GM10248 (cell line): ENCODE data around the gene LHFPL6.
A peak's percentile ranks its signal among the peaks of the same experiment; 100 is the strongest.

Experiments
- CTCF ChIA-PET: fragments of 300-600 bp; sonication (Branson Sonifier 250); formaldehyde crosslinking; extraction: SDS; loops from one replicate; lab custom pipeline; 2021; ENCODE audit warnings: antibody characterized with exemption; lab: Yijun Ruan, JAX
- POLR2A ChIA-PET: fragments of 350-650 bp; sonication (Branson Sonifier 250); formaldehyde crosslinking; extraction: SDS; loops from one replicate; lab custom pipeline; 2020; ENCODE audit warnings: antibody characterized with exemption; lab: Yijun Ruan, JAX
- DNase-seq: peaks from one replicate; pipeline ENCODE4 v3.0.0; 2012; ENCODE audit errors: extremely low spot score
- TF ChIP-seq, protein P1 (sequence below): IDR thresholded peaks from 2 replicates; pipeline ENCODE4 v1.5.1; 2012; ENCODE audit warnings: mild to moderate bottlenecking, low read depth; ENCODE audit errors: extremely low read depth, missing control alignments, control extremely low read depth

The LHFPL6 gene

DNA sequence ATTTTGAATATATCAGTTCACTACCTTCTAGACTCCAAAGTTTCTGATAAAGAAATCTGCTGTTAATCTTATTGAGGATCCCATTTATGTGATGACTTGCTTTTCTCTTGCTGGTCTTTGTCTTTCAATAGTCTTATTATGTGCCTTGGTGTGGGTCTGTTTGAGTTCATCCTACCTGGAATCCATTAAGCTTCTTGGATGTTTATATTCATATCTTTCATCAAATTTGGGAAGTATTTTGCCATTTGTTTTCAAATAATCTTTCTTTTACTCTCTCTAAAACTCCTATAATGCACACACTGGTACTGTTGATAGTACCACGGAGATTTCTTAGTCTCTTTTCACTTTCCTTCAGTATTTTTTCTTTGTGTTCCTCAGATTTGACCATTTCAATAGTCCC is 28.3 kb upstream of the LHFPL6 start:
- TF ChIP-seq, protein P1, sequence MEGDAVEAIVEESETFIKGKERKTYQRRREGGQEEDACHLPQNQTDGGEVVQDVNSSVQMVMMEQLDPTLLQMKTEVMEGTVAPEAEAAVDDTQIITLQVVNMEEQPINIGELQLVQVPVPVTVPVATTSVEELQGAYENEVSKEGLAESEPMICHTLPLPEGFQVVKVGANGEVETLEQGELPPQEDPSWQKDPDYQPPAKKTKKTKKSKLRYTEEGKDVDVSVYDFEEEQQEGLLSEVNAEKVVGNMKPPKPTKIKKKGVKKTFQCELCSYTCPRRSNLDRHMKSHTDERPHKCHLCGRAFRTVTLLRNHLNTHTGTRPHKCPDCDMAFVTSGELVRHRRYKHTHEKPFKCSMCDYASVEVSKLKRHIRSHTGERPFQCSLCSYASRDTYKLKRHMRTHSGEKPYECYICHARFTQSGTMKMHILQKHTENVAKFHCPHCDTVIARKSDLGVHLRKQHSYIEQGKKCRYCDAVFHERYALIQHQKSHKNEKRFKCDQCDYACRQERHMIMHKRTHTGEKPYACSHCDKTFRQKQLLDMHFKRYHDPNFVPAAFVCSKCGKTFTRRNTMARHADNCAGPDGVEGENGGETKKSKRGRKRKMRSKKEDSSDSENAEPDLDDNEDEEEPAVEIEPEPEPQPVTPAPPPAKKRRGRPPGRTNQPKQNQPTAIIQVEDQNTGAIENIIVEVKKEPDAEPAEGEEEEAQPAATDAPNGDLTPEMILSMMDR = no peak
- POLR2A ChIA-PET = no interaction called here
- DNase-seq = no peak
- CTCF ChIA-PET = interaction anchor here (1.1 to 2.1 kb wide), 2 partner anchors 12 to 15 kb away, joined by 3 to 5 read pairs; no protein-coding TSS in a partner anchor

DNA sequence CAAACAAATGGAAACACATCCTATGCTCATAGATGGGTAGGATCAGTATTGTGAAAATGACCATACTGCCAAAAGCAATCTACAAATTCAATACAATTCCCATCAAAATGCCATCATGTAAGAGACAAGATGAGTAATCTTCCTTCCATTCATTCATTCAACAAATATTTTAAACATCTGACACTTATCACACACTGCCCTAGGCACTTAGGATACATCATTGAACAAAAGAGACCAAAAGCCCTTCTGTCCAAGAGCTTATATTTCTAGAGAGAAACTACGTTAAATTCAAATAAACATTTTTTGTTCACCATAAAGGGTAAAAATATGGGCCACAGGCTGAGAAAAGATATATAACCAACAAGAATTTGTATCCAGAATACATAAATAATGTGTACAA is 20.5 kb upstream of the LHFPL6 start:
- TF ChIP-seq, protein P1 = no peak
- POLR2A ChIA-PET = no interaction called here
- CTCF ChIA-PET = no interaction called here
- no peak for DNase-seq

DNA sequence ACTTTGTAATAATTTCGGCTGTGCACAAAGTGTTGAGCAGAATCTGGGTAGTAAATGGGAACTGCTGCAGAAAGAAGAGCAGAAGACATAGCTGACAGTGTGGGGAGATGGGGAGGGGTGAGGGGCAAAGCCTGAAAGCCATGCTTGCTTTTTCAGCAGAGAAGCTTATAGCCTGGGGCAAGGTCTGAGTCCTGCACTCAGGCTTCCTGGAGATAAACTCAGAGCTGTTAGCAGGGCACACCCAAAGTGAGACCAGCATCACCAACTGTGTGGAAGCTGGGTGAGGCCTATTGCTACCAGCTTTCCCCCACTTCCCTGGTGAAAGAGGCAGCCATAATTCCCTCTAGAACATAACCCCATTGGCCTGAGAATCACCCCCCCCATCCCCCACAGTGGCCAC is 15.6 kb upstream of the LHFPL6 start:
- DNase-seq = no peak
- CTCF ChIA-PET = interaction anchor here (0.9 to 2.2 kb wide), 5 partner anchors 8 to 567 kb away, joined by 3 to 9 read pairs (median 4); no protein-coding TSS in a partner anchor
- TF ChIP-seq, protein P1 = no peak
- POLR2A ChIA-PET = no interaction called here

DNA sequence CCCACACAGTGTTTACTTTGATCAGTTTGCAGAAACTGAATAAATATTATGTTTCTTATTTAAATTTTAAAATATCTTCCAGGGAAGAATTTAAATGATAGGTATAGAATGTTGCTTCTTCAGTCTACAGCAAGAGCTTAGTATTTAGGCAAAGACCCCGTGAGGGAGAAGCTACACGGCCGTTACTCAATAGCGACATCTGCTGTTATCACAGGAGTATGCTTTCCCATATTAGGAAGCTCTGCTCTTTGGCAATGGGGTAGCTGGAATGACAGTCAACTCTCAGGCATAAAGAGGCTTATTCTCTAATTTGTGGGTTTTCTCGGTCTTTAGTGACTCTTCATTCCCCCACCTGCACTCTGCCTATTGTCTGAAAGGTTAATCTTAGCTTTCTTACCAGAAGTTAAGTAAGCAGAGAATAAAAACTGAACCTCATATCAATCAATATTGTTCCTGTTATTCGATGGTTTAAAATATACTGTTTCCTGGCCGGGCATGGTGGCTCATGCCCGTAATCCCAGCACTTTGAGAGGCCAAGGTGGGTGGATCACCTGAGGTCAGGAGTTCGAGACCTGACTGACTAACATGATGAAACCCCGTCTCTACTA is 13.2 kb upstream of the LHFPL6 start:
- DNase-seq = peak; percentile 73
- TF ChIP-seq, protein P1 = peak; percentile 77
- ChIA-PET POLR2A (no interaction called here), CTCF (interaction anchor here (0.6 to 2.3 kb wide), 64 partner anchors 9 to 1068 kb away, joined by 3 to 31 read pairs (median 4); partner anchors contain the start of genes LHFPL6, NHLRC3 and PROSER1)

DNA sequence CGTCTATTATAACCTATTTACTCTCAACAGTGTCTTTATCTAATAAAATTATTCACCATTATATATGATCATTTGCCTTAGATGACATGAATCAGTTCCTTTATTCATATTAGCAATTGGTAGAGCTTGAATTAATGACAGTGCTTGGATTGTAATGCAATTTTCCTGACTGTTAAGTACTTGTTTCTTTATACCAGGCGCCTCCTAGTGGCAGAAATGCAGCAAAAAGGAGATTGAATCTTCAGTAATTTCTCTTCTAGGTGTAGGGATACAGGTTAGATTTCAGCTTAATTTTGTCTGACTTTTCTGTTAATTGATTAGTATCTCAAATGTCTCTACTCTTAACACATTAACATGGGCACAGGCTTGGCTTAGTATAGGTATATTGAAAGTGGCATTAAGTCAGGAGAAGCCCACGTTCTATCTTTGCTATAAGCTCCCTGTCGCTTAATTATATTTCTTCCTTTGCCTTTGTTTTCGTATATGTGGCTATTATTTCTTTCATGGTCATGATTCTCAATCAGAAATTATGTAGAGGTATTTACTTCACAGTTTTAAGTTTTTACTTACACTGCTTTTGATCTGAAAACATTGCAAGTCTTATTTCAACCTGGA is 9.1 kb upstream of the LHFPL6 start:
- DNase-seq = peak; percentile 47
- TF ChIP-seq, protein P1 = peak; percentile 72
- ChIA-PET POLR2A (no interaction called here), CTCF (interaction anchor here (0.7 to 3.8 kb wide), 62 partner anchors 8 to 1166 kb away, joined by 3 to 48 read pairs (median 4); partner anchors contain the start of genes LHFPL6, NHLRC3 and PROSER1)

DNA sequence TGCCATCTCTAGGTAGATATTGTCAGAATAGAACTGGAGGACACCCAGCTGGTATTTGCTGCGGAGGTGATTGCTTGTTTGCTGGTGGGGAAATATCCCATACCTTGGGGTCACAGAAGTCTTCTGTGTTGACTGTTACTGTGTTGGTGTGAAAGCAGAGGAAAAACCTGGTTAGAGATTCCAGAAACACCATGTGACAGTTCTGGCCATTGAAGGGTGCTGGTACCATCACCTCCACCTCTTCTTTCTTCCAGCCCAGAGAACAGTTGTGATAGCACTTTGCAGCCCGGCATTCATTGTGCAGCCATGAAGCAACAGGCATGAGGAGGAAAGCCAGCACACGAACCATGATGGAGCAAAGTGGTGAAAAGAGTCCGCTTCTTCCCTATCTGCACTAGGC is 4.9 kb upstream of the LHFPL6 start:
- ChIA-PET CTCF (interaction anchor here (2.6 kb wide), 1 partner anchor 463 kb away, joined by 7 read pairs; no protein-coding TSS in a partner anchor), POLR2A (no interaction called here)
- no peak for DNase-seq
- TF ChIP-seq, protein P1 = no peak
